Measurements from ENCODE around the gene KRT74. TPM values are rescaled to one million over a fixed set of nuclear protein-coding genes. Genes with fewer than 3 reads are reported as not detected.
A peak's percentile ranks its signal among the peaks of the same experiment; 100 is the strongest.

The KRT74 gene
- total and polyA plus RNA-seq, 7 donors = not detected

- TF ChIP-seq CTCF (IDR thresholded peaks at IDR 0.05) = no peak
- DNase-seq (no peak), ATAC-seq (no peak)
- 84 to 92% (median 84%) methylated on average over 6 to 8 of the region's 8 CpGs for WGBS, 3 donors
- Histone ChIP-seq H3K27me3 (ENCODE audit: insufficient read depth in 3 of 3, low read length in 2 of 3) (peaks cover 0 to 11% (median 5%) of the 10 kb centered on the region in 3 donors), H3K36me3 (ENCODE audit: insufficient read depth in 1 of 2, low read depth in 1 of 2) (no peaks in the 10 kb centered on the region), H3K27ac (no peak overlapping the region), H3K4me1 (no peaks in the 10 kb centered on the region), H3K4me3 (no peak overlapping the region), H3K9me3 (no peaks in the 10 kb centered on the region)
- intact Hi-C loops (cut with DNase I) = no loop called here
Observed at GRCh38 chr12:52566847-52567291, 6.8 kb downstream of the KRT74 start.

- ATAC-seq (no peak), DNase-seq (no peak)
- no peak for TF ChIP-seq CTCF (IDR thresholded peaks at IDR 0.05)
- peaks cover 0 to 9% (median 7%) of the 10 kb centered on the region in 3 donors for H3K27me3 ChIP-seq (ENCODE audit: insufficient read depth in 3 of 3, low read length in 2 of 3)
- WGBS, 3 donors = 27 to 40% (median 29%) methylated on average over 1 of the region's 1 CpG
- intact Hi-C loops (cut with DNase I) = no loop called here
- no peaks in the 10 kb centered on the region for H3K4me1 ChIP-seq
- H3K36me3 ChIP-seq (ENCODE audit: insufficient read depth in 1 of 2, low read depth in 1 of 2) = no peaks in the 10 kb centered on the region
- H3K27ac ChIP-seq = no peak overlapping the region
- no peak overlapping the region for H3K4me3 ChIP-seq
- H3K9me3 ChIP-seq = no peaks in the 10 kb centered on the region
Observed at GRCh38 chr12:52564582-52564981, 9.1 kb downstream of the KRT74 start.

GRCh38 chr12:52561880-52562449, 11.7 kb downstream of the KRT74 start:
- H3K9me3 ChIP-seq = no peaks in the 10 kb centered on the region

GRCh38 chr12:52559979-52560378, 13.7 kb downstream of the KRT74 start:
- Histone ChIP-seq H3K9me3 (no peaks in the 10 kb centered on the region), H3K4me3 (no peak overlapping the region), H3K4me1 (no peaks in the 10 kb centered on the region), H3K27me3 (ENCODE audit: insufficient read depth in 3 of 3, low read length in 2 of 3) (peaks cover 0 to 13% (median 6%) of the 10 kb centered on the region in 3 donors), H3K36me3 (ENCODE audit: insufficient read depth in 1 of 2, low read depth in 1 of 2) (no peaks in the 10 kb centered on the region), H3K27ac (no peak overlapping the region)
- WGBS, 3 donors = 81 to 82% (median 81%) methylated on average over 4 of the region's 4 CpGs
- DNase-seq (peak in 1 of 2 donors; percentile 15), ATAC-seq (no peak)
- intact Hi-C loops (cut with DNase I) = no loop called here
- TF ChIP-seq CTCF (IDR thresholded peaks at IDR 0.05) = no peak

More at GRCh38 chr12:52561880-52562449, 11.7 kb downstream of the KRT74 start:
- ATAC-seq = no peak
- no peaks in the 10 kb centered on the region for H3K36me3 ChIP-seq (ENCODE audit: insufficient read depth in 1 of 2, low read depth in 1 of 2)
- no peak overlapping the region for H3K4me3 ChIP-seq
- H3K27me3 ChIP-seq (ENCODE audit: insufficient read depth in 3 of 3, low read length in 2 of 3) = peaks cover 0 to 13% (median 6%) of the 10 kb centered on the region in 3 donors
- 62 to 71% (median 68%) methylated on average over 3 of the region's 3 CpGs for WGBS, 3 donors
- no peak overlapping the region for H3K27ac ChIP-seq
- no peaks in the 10 kb centered on the region for H3K4me1 ChIP-seq
- no peak for DNase-seq
- TF ChIP-seq CTCF (IDR thresholded peaks at IDR 0.05) = no peak
- intact Hi-C loops (cut with DNase I) = no loop called here
